IMR-90 (cell line): ENCODE measurements around the gene LRRC10B. TPM values are rescaled to one million over a fixed set of nuclear protein-coding genes. Genes with fewer than 3 reads are reported as not detected.

Source experiments
- ATAC-seq: fragments of 200-7000 bp; cut with Tn5 transposase; 2 replicates; pipeline ENCODE4 v1.9.1; 2020; ENCODE audit warnings: low read depth, mild to moderate bottlenecking, moderate library complexity
- BruUV-seq: library from RNA; stranded (reverse); fragments of 400-500 nt; replicated peaks from 2 replicates; lab custom pipeline; 2021; lab: Mats Ljungman, UMichigan
- CTCF ChIA-PET: fragments of 300-600 bp; formaldehyde crosslinking; extraction: SDS; loops from one replicate; lab custom pipeline; 2021; ENCODE audit warnings: antibody characterized with exemption; lab: Yijun Ruan, JAX
- POLR2A ChIA-PET: fragments of 300-600 bp; sonication (Branson Sonifier 250); formaldehyde crosslinking; loops from one replicate; lab custom pipeline; 2022; ENCODE audit warnings: antibody characterized with exemption; ENCODE audit not compliant: unreplicated experiment; lab: Charles Lee
- DNase-seq: peaks from one replicate; pipeline ENCODE4 v3.0.0; 2013
- H2AFZ ChIP-seq: replicated peaks from 2 replicates; pipeline ENCODE3; 2013; ENCODE audit warnings: low read length, mild to moderate bottlenecking; ENCODE audit not compliant: poor library complexity
- H2AK5ac ChIP-seq: 2 replicates; pipeline ENCODE4 v1.6.1; 2013; ENCODE audit warnings: low read depth, low read length, inconsistent platforms
- H2AK9ac ChIP-seq: replicated peaks from 2 replicates; pipeline ENCODE3; 2013; ENCODE audit warnings: mild to moderate bottlenecking, low read depth, low read length, moderate library complexity; ENCODE audit not compliant: poor library complexity
- H2BK120ac ChIP-seq: 2 replicates; pipeline ENCODE4 v1.6.1; 2013; ENCODE audit warnings: low read depth, low read length, inconsistent platforms
- H2BK15ac ChIP-seq: 3 replicates; pipeline ENCODE4 v1.6.1; 2013; ENCODE audit warnings: low read depth, low read length, inconsistent platforms
- H2BK20ac ChIP-seq: 2 replicates; pipeline ENCODE4 v1.6.1; 2013; ENCODE audit warnings: low read depth, mild to moderate bottlenecking, inconsistent platforms, low read length, moderate library complexity
- H2BK5ac ChIP-seq: 2 replicates; pipeline ENCODE4 v1.6.1; 2013; ENCODE audit warnings: mild to moderate bottlenecking, low read depth, low read length, inconsistent platforms; ENCODE audit not compliant: poor library complexity, severe bottlenecking
- H3K14ac ChIP-seq: replicated peaks from 2 replicates; pipeline ENCODE4 v1.6.1; 2013; ENCODE audit warnings: low read depth, low read length, inconsistent platforms
- H3K18ac ChIP-seq: 2 replicates; pipeline ENCODE4 v1.6.1; 2013; ENCODE audit warnings: low read depth, low read length, control low read depth
- H3K23ac ChIP-seq: 2 replicates; pipeline ENCODE4 v1.6.1; 2013; ENCODE audit warnings: low read depth, low read length, inconsistent platforms
- H3K27ac ChIP-seq: 2 replicates; pipeline ENCODE4 v1.5.1; 2013; ENCODE audit warnings: mild to moderate bottlenecking, control low read depth, low read length; ENCODE audit not compliant: insufficient read depth
- H3K27me3 ChIP-seq: 2 replicates; pipeline ENCODE4 v1.6.1; 2013; ENCODE audit warnings: low read length; ENCODE audit not compliant: control insufficient read depth, insufficient read depth
- H3K36me3 ChIP-seq: 2 replicates; pipeline ENCODE4 v1.6.1; 2013; ENCODE audit warnings: low read length, mixed read lengths; ENCODE audit not compliant: control insufficient read depth, insufficient read depth
- H3K4ac ChIP-seq: 2 replicates; pipeline ENCODE4 v1.6.1; 2013; ENCODE audit warnings: low read depth, low read length, inconsistent platforms
- H3K4me1 ChIP-seq: 2 replicates; pipeline ENCODE4 v1.6.1; 2013; ENCODE audit warnings: low read length, mixed read lengths; ENCODE audit not compliant: control insufficient read depth, insufficient read depth
- H3K4me2 ChIP-seq: 2 replicates; pipeline ENCODE4 v1.6.1; 2013; ENCODE audit warnings: low read depth, mild to moderate bottlenecking, control low read depth, low read length, moderate library complexity
- H3K4me3 ChIP-seq: 2 replicates; pipeline ENCODE4 v1.5.1; 2013; ENCODE audit warnings: low read depth, mild to moderate bottlenecking, control low read depth, low read length, moderate library complexity; ENCODE audit not compliant: insufficient read depth
- H3K56ac ChIP-seq: 2 replicates; pipeline ENCODE4 v1.6.1; 2013; ENCODE audit warnings: low read length, inconsistent platforms; ENCODE audit not compliant: insufficient read depth; ENCODE audit errors: extremely low read depth
- H3K79me1 ChIP-seq, 2 experiments: 2 replicates each; pipeline ENCODE4 v1.6.1; 2013; ENCODE audit warnings: low read length in 2 of 2, inconsistent platforms in 1 of 2, low read depth in 1 of 2
- H3K9ac ChIP-seq: 2 replicates; pipeline ENCODE4 v1.6.1; 2013; ENCODE audit warnings: low read depth, low read length, control low read depth
- H3K9me1 ChIP-seq: 2 replicates; pipeline ENCODE4 v1.6.1; 2013; ENCODE audit warnings: low read length, inconsistent platforms; ENCODE audit not compliant: insufficient read depth
- H3K9me3 ChIP-seq: 2 replicates; pipeline ENCODE4 v1.6.1; 2013; ENCODE audit warnings: low read length; ENCODE audit not compliant: control insufficient read depth, insufficient read depth
- H4K20me1 ChIP-seq: 2 replicates; pipeline ENCODE4 v1.6.1; 2013; ENCODE audit warnings: low read length, inconsistent platforms; ENCODE audit not compliant: insufficient read depth
- H4K5ac ChIP-seq: 2 replicates; pipeline ENCODE4 v1.6.1; 2013; ENCODE audit warnings: mild to moderate bottlenecking, low read depth, low read length, control low read depth
- H4K8ac ChIP-seq, 2 experiments: 2 replicates each; pipeline ENCODE4 v1.6.1; 2013; ENCODE audit warnings: low read depth in 2 of 2, low read length in 2 of 2, control low read depth in 1 of 2, inconsistent platforms in 1 of 2
- H4K91ac ChIP-seq: 2 replicates; pipeline ENCODE4 v1.6.1; 2013; ENCODE audit warnings: low read depth, low read length, inconsistent platforms; ENCODE audit not compliant: insufficient read depth
- FOS ChIP-seq: fragments of 150-350 bp; IDR thresholded peaks from 2 replicates; pipeline ENCODE4 v1.6.1; 2016; ENCODE audit warnings: low read depth, low read length
- WGBS, 2 experiments: methylation state at CpG; one replicate each; pipeline versions ENCODE4 v1.1.5 to v1.1.7; 2013; ENCODE audit warnings: missing lambda C conversion rate in 2 of 2; ENCODE audit not compliant: insufficient read length in 1 of 2; ENCODE audit errors: extremely low coverage in 2 of 2; 5-methylcytosine and 5-hydroxymethylcytosine counted together
- dilution Hi-C: fragments of 300-500 bp; cut with HindIII; formaldehyde crosslinking; loops from one replicate; pipeline ENCODE4 v1.14.3; 2018; ENCODE audit warnings: low sequenced_read_pairs; ENCODE audit not compliant: unreplicated experiment
- in situ Hi-C: fragments of 300-500 bp; cut with MboI; formaldehyde crosslinking; loops from 3 replicates; pipeline ENCODE4 v1.14.3; 2019; ENCODE audit warnings: low sequenced_read_pairs, inconsistent platforms, mixed read lengths
- intact Hi-C: fragments of 100-400 bp; cut with micrococcal nuclease; formaldehyde crosslinking; loops from 2 replicates; pipeline ENCODE4 v1.10.0; 2022
- polyA plus RNA-seq, 3 experiments: library from polyadenylated mRNA; depleted of rRNA; stranded (reverse); fragments of >200 nt; gene quantifications; 2 replicates each; pipeline ENCODE4 v1.2.3, GENCODE V29; 2012; ENCODE audit warnings: low replicate concordance in 1 of 3
- total RNA-seq: library from RNA; depleted of rRNA; stranded (reverse); fragments of >200 nt; gene quantifications from 2 replicates; pipeline ENCODE4 v1.2.3, GENCODE V29; 2012

Gene LRRC10B
- total and polyA plus RNA-seq, 2 of the 4 experiments (the other 2 are of a cell fraction): not detected

DNA sequence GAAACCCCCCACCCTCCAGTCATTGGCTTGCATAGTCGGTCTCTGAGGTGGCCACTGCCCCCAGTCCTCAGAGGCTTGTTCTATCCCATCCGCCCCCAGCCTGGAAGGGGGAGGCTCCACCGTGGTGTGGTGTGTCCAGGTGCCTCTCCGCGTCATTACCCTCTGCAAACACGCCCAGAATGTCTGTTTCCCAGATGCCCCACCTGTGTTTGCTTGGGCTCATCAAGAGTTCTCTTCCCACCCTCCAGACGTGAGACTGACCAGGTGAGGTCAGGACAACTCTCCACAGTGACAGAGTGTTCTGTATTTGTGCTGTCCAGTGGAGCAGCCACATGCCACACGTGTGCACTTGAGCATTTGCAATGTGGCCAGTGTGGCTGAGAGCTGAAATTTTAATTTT lies 24.9 kb downstream of the LRRC10B start:
- Histone ChIP-seq H2AFZ (no peak overlapping the region), H3K79me1 (no peaks in the 10 kb centered on the region), H4K5ac (no peak overlapping the region), H4K8ac (no peak overlapping the region), H3K56ac (no peak overlapping the region), H3K36me3 (no peaks in the 10 kb centered on the region), H3K9ac (no peak overlapping the region), H3K18ac (no peak overlapping the region), H2AK5ac (no peak overlapping the region), H3K9me3 (no peaks in the 10 kb centered on the region), H2BK5ac (no peak overlapping the region), H2BK15ac (no peak overlapping the region), H3K27me3 (peaks cover 68% of the 10 kb centered on the region), H3K27ac (no peak overlapping the region), H3K9me1 (no peaks in the 10 kb centered on the region; the same call in 1 of the 2 replicates), H2AK9ac (no peak overlapping the region), H3K4me1 (peaks cover under 1% of the 10 kb centered on the region; the same call in 1 of the 2 replicates), H3K4ac (no peak overlapping the region), H4K20me1 (no peaks in the 10 kb centered on the region), H3K23ac (no peak overlapping the region), H3K4me3 (no peak overlapping the region), H2BK120ac (no peak overlapping the region), H3K14ac (no peak overlapping the region), H4K91ac (no peak overlapping the region), H3K4me2 (no peak overlapping the region), H2BK20ac (no peak overlapping the region)
- intact Hi-C loops: loop anchor here (5.0 kb wide), 2 partner anchors 44 to 94 kb away; no protein-coding TSS in a partner anchor
- 32% methylated on average over 2 of the region's 8 CpGs; no CpG with 5 or more reads in 1 of the 2 experiments for WGBS, 2 experiments
- dilution Hi-C loops: no loop called here
- ATAC-seq (no peak), DNase-seq (no peak)
- BruUV-seq: no TSS peak
- POLR2A ChIA-PET: no interaction called here
- TF ChIP-seq FOS: no peak
- in situ Hi-C loops: no loop called here
- CTCF ChIA-PET: no interaction called here
